Islet of Langerhans (tissue), 1 donor: ENCODE measurements around the gene ACOXL.

Experiments used
- FAIRE-seq: peaks from one replicate; lab custom pipeline; 2011; peaks lifted over from hg19 to GRCh38; lab: Jason Lieb, UNC

ACOXL gene

DNA sequence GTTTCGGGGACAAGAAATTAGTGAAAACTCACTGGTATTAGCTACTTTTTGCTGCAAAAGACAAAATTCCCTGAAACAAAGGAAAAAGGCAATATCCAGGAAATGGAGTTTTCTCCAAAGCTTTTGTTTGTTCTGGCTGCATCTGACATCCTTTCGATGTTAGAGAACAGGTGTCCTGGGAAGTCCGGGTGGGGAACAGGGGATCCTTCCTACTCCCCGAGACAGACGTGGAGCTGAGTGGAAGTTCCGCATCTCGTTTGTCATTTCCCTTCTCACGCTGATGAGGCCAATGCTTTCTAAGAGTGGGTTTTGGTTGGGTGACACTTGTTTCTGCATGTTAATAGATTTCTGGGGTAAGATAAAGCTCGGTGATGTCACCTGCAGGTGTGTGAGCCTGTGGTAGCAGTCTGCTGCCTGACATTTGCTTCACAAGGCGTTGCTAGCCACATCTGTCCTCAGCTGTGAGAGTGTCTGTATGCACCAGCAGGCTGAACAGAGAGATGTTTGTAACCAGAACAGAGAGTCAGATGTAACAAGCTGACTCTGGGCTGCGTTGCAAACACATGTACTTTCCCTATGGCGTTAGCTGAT is 125.9 kb downstream of the ACOXL start:
- no peak for FAIRE-seq

DNA sequence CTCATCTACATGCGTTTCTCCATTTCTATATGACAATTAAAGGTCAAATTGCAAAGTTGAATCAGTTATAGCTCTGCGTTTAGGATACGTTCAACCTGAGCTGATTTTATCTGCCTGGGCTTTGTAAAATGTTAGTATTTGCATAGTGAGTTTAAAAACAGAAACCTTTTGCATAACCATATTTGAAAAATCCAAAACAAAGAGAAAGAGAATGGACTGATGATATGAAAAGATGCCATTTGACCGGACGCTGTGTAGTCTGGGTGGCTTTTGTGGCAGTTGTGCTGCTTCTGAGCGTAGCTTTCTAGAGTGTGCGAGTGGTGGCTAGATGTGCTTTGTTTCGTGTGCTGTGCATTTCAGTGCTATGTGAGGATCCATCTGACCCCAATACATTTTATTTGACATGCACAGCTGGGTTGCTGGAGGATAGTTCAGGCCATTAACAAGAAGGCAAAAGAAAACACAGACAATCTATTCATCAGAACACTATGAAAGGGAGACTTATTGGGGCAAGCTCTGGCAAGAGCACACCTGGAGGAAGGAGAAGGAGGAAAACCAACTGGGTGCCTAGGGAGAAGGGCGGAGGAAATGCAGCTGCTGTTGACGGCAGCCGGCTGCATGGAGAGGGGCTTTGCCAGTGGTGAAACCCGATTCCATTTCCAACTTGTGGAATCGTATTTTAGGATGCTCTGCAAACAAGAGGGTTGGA is 126.8 kb downstream of the ACOXL start:
- FAIRE-seq: no peak

DNA sequence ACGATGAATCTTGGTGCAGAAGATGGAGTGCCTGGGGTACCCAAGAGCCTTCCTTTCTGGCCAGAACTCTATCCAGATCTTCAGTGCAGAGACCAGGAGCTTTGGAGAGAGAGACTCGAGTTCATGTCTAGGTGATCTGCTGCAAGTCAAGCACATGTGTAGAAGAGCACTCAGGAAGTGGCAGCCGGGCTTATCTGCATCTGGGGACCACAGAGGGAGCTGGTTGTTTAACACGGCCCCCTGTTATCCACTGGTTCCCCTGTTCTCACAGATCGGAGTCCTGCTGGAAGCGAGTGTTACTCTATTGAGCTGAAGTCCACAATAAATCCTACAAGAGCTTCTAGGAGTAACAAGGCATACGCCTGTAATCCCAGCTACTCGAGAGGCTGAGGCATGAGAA is 128.3 kb downstream of the ACOXL start:
- FAIRE-seq: no peak

DNA sequence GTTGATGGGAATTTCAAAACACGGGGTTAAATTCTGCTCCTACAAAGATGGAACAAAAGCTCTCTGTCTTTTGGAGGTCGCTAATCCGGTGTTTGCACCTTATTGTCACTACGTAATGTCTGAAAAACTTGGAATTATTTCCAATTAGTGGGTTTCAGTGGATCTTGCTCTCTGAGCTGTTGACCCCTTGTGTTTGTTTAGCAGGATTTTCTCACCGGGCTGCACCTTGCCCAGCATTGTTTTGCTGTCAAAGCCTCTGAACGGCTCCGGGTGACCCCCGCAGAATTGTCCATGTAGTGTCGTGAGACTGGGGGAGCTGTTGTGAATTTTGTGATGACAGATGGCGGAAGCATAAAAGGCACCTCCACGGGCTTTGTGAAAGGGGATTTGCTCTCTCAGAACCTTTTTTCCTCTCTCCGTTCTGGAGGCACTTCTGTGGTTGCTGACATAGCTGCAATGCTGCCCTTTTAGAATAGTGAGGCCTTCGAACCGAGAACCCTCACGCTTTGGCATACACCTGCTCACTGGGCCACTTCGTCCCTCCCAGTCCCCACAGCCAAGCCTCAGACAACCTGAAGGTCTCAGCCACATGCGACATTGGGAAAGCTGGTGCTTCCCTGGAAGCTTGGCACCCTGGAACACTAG is 129.4 kb downstream of the ACOXL start:
- FAIRE-seq: no peak

DNA sequence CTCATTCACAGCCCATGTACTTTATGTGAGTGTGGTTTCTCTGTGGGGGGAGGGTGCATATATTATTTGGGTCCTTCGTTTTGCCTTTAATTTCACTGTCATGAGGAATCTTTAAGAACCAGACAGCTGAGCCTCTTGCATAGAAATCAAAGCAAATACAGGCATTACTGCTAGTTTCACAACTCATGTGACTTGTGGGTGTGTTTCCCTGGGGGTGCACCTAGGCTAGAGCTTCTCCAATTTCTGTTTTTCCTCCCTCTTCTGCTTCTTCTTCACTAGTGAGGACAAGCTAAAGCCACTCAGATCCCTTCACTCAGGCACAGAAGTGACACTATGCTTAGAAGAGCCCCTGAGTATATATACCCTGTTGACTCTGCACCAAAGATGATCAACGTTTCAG is 131.4 kb downstream of the ACOXL start:
- FAIRE-seq: no peak

DNA sequence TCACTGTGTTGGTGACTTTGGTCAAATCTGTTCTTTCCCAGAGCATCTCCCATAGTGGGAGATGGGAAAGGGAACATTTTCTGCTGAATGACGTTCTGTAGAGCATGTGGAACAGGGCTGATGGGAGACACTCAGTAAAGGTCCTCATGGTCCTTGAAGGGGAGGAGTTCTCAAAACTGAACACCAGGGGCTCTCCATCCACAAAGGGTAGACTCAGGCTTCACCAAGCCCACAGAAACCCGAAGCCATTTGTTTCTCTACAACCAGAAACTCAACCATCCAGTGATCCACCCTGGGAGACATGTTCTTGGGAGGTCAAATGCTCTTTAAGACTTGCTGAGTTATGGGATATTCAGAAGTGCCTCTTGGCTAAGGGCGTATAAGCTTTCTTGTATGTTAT is 131.8 kb downstream of the ACOXL start:
- FAIRE-seq: no peak

DNA sequence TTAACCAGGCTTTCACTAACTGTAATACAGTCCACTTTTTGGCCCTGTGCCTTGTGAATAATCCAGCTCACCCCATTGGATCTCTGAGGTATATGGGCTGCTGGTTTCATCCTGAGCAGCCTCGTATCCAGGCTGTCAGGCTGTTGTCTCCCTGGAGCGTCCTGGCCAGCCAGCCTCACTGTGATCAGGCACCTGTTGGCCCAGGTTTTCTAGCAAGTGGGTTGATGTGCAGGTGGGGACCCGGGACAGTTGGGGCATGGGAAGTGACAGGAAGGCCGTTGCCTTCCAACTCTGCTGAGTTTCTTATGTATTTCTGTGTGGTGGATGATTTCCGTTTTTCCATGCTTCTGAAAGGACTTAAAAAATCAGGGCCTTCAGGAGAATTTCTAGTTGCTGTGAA is 132.4 kb downstream of the ACOXL start:
- no peak for FAIRE-seq

DNA sequence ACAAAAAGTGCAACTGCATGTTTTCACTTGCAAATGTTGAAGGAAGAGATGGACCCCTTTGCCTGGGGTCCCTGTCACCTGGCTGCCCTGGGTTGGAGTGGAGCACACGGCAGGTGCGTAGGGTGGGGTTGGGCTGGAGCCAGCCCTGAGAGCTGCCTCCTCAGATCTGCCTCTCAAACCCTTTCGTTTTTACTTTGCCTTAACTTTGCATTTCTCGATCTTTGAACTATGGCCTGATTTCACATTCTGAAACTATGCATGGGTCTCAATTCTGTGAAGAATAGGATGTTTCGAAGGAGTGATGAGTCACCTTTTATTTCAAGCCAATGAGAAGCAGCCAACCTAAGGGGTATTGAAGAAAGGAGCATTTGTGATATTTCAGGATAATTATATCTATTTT is 132.8 kb downstream of the ACOXL start:
- no peak for FAIRE-seq

DNA sequence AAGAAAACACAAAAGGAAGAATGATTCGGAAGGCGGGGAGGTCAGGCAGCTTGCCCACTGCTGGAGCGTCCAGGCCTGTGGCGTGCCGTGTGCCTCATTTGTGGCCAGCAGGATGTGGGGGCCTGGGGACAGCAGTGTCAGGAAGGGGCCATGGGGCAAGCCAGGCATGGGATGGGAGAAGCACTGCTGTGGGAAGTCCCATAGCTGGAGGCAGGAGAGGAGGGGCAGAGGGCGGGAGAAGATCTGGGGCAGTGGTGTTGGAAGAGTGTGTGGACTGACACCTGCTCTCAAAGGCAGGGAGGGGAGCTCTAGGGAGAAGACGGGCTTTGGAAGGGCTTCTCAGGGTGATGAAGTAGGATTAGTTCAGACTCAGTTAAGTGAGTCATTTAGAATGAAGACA is 133.7 kb downstream of the ACOXL start:
- no peak for FAIRE-seq

DNA sequence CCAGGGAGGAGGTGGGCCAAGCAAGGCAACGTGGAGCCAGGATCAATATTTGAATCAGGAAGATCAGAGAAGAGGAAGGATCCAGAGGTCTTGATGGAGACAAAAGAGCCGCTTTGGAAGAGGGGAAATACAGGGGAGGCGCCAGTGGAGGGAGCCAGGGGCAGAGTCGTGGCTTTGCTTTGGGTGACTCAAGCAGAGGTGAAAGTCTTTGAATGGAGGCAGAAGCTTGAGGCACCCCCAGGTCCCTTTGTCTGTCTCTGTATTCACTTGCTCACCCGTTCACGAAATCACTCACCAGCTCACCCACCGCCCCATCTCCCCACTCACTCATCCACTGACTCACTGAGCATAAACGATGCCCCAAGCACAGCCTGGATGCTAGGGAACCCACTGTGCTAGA is 134.1 kb downstream of the ACOXL start:
- FAIRE-seq: no peak

DNA sequence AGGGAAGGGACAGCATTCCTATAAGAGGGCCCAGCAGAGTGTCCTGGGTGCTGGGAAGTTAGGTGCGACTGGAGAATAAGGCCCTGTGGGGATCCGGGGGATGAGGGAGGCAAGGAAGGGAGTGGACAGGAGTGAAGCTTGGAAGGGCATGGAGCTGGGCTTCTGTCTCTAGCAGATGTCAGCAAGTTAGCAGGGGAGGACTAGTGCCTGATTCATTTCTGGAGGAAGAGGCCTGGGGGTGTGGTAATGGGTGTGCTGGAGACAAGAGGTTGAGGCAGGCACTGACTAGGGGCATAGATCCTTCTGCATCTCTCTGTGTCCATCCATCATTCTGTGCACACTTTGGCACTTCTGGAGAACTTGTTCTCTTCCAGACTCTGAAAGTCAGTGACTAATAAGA is 134.7 kb downstream of the ACOXL start:
- no peak for FAIRE-seq

DNA sequence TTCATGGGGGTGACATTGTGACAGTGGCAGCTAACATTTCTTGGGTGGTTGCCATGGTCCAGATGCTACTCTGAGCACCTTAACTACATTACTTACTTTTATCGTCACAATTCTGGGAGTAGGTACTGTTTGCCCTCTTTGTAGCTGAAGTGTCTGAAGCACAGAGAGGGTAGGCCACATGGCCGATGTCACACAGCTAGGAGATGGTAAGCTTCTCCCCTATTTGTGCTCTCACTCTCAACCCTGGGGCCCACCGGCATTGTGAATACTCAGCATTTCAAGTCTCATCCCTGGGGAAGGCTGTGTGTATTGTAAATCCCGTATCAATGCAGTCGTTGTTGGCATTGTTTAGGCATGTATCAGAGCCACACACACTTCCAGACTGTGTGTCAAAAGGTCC is 136.6 kb downstream of the ACOXL start:
- FAIRE-seq: no peak

DNA sequence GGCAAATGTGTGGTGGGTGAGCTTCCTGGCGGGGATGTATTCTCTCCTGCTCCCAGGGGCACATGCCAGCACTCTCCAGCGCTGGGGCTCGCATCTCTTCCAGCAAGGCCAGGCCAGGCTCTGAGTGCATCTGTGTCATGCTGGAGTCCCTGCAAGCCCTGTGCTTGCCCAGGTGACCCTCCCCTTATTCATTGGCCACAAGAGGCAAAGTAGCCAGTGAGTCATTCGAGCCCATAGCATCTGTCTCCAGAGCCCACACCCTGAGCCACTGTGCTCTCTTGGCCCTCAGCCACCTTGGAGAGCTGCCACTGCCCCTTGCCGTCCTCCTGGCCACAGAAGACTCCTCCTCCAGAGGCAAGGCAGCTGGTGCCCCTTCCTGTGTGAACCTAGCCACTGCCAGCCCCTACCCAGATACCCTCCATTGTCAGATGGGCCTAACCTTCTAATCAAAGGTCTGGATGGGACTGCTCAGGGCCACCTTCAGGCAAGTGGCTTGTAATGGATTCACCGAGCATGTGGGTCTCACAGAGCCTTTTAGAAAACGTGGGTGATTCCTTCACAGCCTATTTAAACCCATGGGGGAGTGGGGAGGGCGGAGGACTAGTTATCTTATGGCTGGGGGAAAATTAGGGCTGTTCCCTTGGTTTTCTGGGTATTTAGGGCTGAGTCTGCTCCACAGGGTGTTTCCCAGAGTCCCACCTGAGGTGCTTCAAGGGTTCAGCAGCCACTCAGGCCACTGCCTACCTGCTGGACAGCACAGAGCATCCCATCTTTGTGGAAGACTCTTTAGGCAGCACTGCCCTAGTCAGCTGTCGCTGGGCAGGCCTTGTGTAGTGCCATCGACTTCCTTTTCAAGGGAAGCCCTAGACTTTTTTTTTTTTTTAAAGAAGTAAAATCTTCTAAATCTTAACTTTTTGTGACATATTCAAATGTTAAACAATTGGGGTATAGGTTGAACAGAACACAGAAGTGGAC is 137.4 kb downstream of the ACOXL start:
- no peak for FAIRE-seq

DNA sequence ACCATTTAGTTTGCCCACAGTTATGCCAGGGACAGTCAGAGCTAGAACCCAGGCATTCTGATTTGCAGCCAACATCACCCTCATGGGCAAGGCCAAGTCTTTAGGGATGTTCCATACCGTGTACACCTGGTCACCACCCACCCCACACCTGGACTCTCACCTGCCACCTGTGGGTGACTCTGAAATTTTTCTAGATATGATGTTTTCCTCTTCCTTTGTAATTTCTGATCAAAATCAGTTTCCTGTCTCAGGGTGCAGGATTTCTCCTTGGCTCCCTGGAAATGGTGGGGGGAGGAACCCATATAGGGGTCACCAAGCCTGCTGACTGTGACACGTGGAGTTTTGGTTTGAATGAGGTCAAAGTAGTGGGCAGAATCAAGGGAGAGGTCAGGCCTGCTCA is 138.2 kb downstream of the ACOXL start:
- no peak for FAIRE-seq

DNA sequence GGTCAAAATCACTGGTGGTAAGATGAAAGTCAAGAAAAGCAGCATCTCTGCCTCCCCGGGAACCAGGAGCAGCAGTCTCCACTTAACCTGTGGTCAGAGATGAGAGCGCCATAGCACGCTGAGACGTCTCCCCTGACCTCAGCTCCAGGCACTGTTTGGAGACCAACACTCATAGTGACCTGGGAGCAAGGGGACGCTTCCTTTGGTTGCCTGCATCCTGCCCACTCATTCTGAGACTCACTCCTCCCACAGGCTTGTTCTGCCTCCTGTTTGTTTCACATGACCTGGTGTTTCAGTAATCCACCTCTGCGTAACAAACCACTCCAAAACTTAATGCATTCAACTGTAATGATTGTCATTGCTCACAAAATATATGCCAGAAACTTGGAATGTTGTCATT is 139.3 kb downstream of the ACOXL start:
- FAIRE-seq: no peak

DNA sequence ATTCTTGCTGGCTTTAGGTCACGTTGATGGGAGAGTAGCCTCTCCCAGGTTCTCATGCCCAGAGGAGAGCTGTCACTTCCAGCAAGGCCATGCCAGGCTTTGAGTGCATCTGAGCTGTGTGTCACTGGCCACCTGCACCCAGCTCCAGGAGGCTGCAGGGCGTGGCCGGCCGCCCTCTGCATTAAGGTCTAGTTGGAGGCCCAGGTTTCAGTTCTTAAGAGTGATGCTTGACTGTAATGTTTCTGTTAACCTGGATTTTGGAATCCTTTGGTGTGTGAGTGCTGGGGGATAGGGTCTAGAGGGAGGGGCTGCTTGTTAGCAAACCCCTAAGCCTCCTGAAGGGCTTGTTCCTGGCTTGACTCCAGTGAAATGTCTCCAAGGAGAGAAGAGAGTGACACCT is 140.1 kb downstream of the ACOXL start:
- no peak for FAIRE-seq

DNA sequence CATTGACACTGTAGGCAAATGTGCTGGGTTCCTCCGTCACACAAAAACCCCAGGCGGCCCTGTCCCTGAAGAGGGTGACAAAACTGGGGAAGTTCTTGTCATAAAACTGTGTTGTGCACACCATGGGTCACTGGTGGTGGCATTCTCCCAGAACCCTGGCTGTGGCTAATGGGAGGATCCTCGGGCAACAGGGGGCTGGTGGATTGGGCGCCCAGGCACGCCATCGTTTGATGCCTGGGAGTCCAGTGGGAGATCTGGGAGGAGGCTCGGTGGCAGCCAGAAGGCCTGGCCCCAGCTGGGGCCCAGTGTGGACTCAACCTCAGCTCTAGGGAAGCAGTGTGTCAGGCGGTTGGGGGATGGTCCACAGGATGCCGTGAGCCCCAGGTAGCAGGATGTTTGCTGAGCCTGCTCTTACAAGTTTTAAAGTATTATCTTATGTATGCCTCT is 140.7 kb downstream of the ACOXL start:
- FAIRE-seq: no peak

DNA sequence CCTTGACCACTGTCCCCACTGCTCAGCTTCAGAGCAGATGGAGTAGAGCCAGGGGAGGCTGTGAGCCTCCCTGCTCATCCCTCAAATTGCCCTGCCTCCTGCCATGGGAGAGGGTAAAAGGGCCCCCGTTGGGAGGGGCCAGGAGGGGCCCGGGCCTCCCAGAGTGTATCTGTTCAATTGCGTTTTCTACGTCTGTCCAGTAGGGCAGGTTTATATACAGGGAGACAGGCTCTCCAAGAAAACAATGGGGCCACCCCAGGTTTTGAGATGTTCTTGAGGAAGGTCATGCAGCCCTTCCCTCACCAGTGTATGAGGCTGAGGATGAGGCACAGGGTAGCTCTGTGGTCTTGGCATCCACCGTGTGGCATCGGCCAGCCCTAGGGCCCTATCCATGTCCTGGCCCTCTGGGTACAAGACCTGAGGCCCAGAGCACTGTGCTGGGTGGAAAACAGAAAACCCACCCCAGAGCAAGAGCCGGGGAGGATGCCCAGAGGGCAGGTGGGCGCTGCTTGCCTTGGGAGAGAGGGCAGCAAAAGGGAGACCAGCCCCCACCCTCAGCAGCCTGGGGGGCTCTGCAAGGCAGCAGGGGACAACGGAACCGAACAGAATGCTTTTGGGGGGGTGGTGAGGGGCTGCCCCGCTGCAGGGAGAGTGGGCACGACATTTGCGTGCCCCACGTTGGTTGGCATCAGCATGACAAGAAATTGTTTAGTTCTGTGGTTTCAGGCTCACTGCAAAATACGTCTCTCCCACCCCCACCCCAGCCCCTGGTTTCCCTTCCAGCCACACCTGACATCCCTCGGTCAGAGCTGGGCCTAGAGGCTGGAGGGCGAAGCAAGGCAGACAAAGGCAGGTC is 141.5 kb downstream of the ACOXL start:
- FAIRE-seq: no peak

DNA sequence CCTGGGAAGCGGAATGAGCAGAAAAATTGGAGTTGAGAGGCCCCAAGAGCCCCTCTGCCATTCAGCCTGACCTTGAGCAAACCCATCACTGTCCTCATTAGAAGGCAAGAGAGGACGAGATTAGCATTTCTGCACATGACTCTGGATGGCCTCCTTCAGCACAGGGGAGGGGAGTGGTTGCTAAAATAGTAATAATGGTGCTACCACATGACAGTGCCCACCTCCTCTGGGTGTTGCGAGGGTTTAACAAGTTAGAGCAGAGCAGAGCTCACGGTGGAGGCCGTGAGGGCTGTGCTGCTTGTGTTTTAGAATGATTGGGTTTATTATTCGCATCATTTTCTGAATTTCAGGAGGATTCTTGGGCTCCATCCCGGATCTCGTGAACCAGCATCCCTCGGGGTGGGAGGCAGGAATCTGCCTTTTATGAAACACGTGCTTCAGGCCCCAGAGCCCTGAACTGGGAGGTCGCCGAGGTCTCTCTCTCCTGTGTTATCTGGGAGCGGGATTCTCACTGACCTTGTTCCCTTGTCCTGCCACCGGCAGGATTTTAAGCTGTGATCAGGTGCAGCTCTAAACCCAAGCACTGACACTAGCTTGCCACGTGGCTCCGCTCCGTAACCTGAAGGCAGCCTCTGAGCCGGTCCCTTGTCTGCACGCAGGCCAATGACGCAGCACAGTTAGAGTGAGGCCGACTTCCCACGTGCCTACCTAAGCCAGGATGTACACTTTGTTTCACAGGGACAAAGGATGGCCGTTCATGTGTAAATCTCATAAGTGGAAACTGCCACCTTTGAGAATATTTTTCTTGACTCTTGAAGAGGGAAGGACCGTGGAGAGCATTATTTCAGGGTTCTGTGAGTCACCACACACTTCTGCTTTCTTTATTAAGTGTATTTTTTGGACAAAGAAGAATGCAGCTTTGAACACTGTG is 142.3 kb downstream of the ACOXL start:
- no peak for FAIRE-seq

DNA sequence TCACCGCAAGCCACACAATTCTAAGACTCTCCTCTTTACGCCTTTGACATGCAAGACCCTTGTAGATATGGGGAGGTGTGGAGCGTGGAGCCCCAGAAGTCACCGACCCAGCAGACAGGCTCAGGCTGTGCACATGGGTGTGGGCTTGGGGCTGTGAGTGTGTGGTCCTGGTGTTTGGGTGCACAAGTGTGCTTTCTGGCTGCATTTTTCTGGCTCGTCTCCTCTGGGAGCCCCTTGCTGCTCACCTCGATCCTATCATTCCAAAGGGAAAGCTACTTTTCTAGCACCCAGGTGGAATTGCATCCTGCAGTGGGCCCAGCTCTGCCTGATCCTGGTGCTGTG is 143.0 kb downstream of the ACOXL start:
- FAIRE-seq: no peak
